Common myeloid progenitor, CD34-positive (primary cell): ENCODE data around the gene OBSCN.

ENCODE experiments used
- CTCF ChIA-PET: fragments of 350-600 bp; sonication (Branson Sonifier 250); formaldehyde crosslinking; loops from one replicate; lab custom pipeline; 2021; ENCODE audit warnings: antibody characterized with exemption; lab: Charles Lee
- POLR2A ChIA-PET: fragments of 350-600 bp; sonication (Branson Sonifier 250); formaldehyde crosslinking; loops from one replicate; lab custom pipeline; 2021; ENCODE audit warnings: antibody characterized with exemption; lab: Charles Lee
- DNase-seq, 3 donors: peaks; one replicate each; pipeline versions ENCODE4 v3.0.0 to v3.0.0-alpha.2; 2013
- H3K27ac ChIP-seq, 2 experiments: 1 replicate in 1 of 2; 2 replicates in 1 of 2; pipeline ENCODE4 v1.7.0; 2013; ENCODE audit warnings: inconsistent platforms in 2 of 2, low read length in 2 of 2, mild to moderate bottlenecking in 2 of 2, low read depth in 1 of 2, moderate library complexity in 1 of 2; ENCODE audit not compliant: severe bottlenecking in 2 of 2, insufficient read depth in 1 of 2, poor library complexity in 1 of 2
- H3K27me3 ChIP-seq, 5 experiments: replicated peaks in 2 of 5; 1 replicate in 3 of 5; 2 replicates in 2 of 5; pipeline versions ENCODE4 v1.6.1 to v1.7.0; 2013; ENCODE audit warnings: low read length in 4 of 5, mild to moderate bottlenecking in 2 of 5, moderate library complexity in 2 of 5, inconsistent platforms in 1 of 5; ENCODE audit not compliant: insufficient read depth in 5 of 5, control insufficient read depth in 4 of 5
- H3K36me3 ChIP-seq, 4 experiments: 1 replicate in 2 of 4; 2 replicates in 2 of 4; pipeline versions ENCODE4 v1.6.1 to v1.7.0; 2013; ENCODE audit warnings: low read length in 3 of 4, control low read depth in 1 of 4, mild to moderate bottlenecking in 1 of 4; ENCODE audit not compliant: control insufficient read depth in 4 of 4, insufficient read depth in 4 of 4
- H3K4me1 ChIP-seq, 4 experiments: 1 replicate in 3 of 4; 2 replicates in 1 of 4; pipeline versions ENCODE4 v1.6.1 to v1.7.1; 2013; ENCODE audit warnings: low read length in 3 of 4, mild to moderate bottlenecking in 3 of 4, control low read depth in 1 of 4, inconsistent platforms in 1 of 4, moderate library complexity in 1 of 4; ENCODE audit not compliant: control insufficient read depth in 4 of 4, insufficient read depth in 4 of 4; ENCODE audit errors: control extremely low read depth in 1 of 4
- H3K4me3 ChIP-seq, 7 experiments: 1 replicate in 4 of 7; 2 replicates in 3 of 7; pipeline versions ENCODE4 v1.5.1 to v1.7.0; 2013; ENCODE audit warnings: mild to moderate bottlenecking in 7 of 7, low read length in 6 of 7, moderate library complexity in 6 of 7, inconsistent platforms in 2 of 7, low read depth in 2 of 7, control low read depth in 1 of 7; ENCODE audit not compliant: insufficient read depth in 4 of 7, control insufficient read depth in 1 of 7; ENCODE audit errors: extremely low read depth in 1 of 7
- H3K9me3 ChIP-seq, 5 experiments: 1 replicate in 4 of 5; 2 replicates in 1 of 5; pipeline versions ENCODE4 v1.6.1 to v1.7.1; 2013; ENCODE audit warnings: low read length in 4 of 5, mild to moderate bottlenecking in 2 of 5, inconsistent platforms in 1 of 5, low read depth in 1 of 5, moderate library complexity in 1 of 5; ENCODE audit not compliant: control insufficient read depth in 4 of 5, insufficient read depth in 2 of 5; ENCODE audit errors: control extremely low read depth in 1 of 5
- WGBS: methylation state at CpG from one replicate; pipeline ENCODE4 v1.1.5; 2013; ENCODE audit not compliant: insufficient coverage; 5-methylcytosine and 5-hydroxymethylcytosine counted together

The OBSCN gene

GRCh38 chr1:228312136-228312764, 104.4 kb downstream of the OBSCN start:
- POLR2A ChIA-PET: interaction anchor here (0.6 kb wide), 1 partner anchor 14 kb away, joined by 3 read pairs; no protein-coding TSS in a partner anchor
- Histone ChIP-seq H3K27me3 (no peaks in the 10 kb centered on the region), H3K4me1 (no peaks in the 10 kb centered on the region), H3K27ac (no peak overlapping the region), H3K36me3 (peaks cover 0 to 50% (median 14%) of the 10 kb centered on the region in 4 experiments), H3K9me3 (peaks cover 0 to 28% (median 21%) of the 10 kb centered on the region in 5 experiments), H3K4me3 (peak overlapping the region in 1 of 7 experiments; percentile 36)
- 100% methylated on average over 4 of the region's 6 CpGs for WGBS
- DNase-seq: peak in 1 of 3 donors; percentile 7
- CTCF ChIA-PET: no interaction called here

GRCh38 chr1:228313536-228314277, 105.9 kb downstream of the OBSCN start:
- DNase-seq: no peak
- Histone ChIP-seq H3K36me3 (peaks cover 0 to 61% (median 19%) of the 10 kb centered on the region in 4 experiments), H3K4me3 (no peak overlapping the region), H3K27me3 (no peaks in the 10 kb centered on the region), H3K27ac (no peak overlapping the region), H3K9me3 (peaks cover 0 to 28% (median 21%) of the 10 kb centered on the region in 5 experiments), H3K4me1 (no peaks in the 10 kb centered on the region)
- CTCF ChIA-PET: no interaction called here
- POLR2A ChIA-PET: no interaction called here
- 97% methylated on average over 25 of the region's 25 CpGs for WGBS

GRCh38 chr1:228314315-228314657, 106.4 kb downstream of the OBSCN start:
- no peak for DNase-seq
- peaks cover 0 to 66% (median 20%) of the 10 kb centered on the region in 4 experiments for H3K36me3 ChIP-seq
- CTCF ChIA-PET: no interaction called here
- H3K27ac ChIP-seq: no peak overlapping the region
- no peaks in the 10 kb centered on the region for H3K27me3 ChIP-seq
- peaks cover 0 to 28% (median 21%) of the 10 kb centered on the region in 5 experiments for H3K9me3 ChIP-seq
- no peaks in the 10 kb centered on the region for H3K4me1 ChIP-seq
- POLR2A ChIA-PET: no interaction called here
- WGBS: 97% methylated on average over 3 of the region's 3 CpGs
- no peak overlapping the region for H3K4me3 ChIP-seq

- H3K4me3 ChIP-seq: no peak overlapping the region
- ChIA-PET CTCF (no interaction called here), POLR2A (no interaction called here)
- peaks cover 0 to 28% (median 21%) of the 10 kb centered on the region in 5 experiments for H3K9me3 ChIP-seq
- no peaks in the 10 kb centered on the region for H3K27me3 ChIP-seq
- H3K27ac ChIP-seq: no peak overlapping the region
- H3K4me1 ChIP-seq: no peaks in the 10 kb centered on the region
- H3K36me3 ChIP-seq: peaks cover 0 to 68% (median 25%) of the 10 kb centered on the region in 4 experiments
- DNase-seq: no peak
- WGBS: 99% methylated on average over 29 of the region's 31 CpGs
Measured at GRCh38 chr1:228314658-228315483, 107.0 kb downstream of the OBSCN start.

- POLR2A ChIA-PET: no interaction called here
Measured at GRCh38 chr1:228315484-228315944, 107.7 kb downstream of the OBSCN start.

GRCh38 chr1:228315945-228316588, 108.2 kb downstream of the OBSCN start:
- no peak for DNase-seq
- WGBS: 94% methylated on average over 33 of the region's 40 CpGs
- H3K36me3 ChIP-seq: peaks cover 0 to 68% (median 30%) of the 10 kb centered on the region in 4 experiments
- H3K9me3 ChIP-seq: peaks cover 0 to 24% (median 16%) of the 10 kb centered on the region in 5 experiments
- no peak overlapping the region for H3K4me3 ChIP-seq
- no peak overlapping the region for H3K27ac ChIP-seq
- ChIA-PET CTCF (no interaction called here), POLR2A (no interaction called here)
- no peaks in the 10 kb centered on the region for H3K27me3 ChIP-seq
- no peaks in the 10 kb centered on the region for H3K4me1 ChIP-seq

More at GRCh38 chr1:228315484-228315944, 107.7 kb downstream of the OBSCN start:
- Histone ChIP-seq H3K4me3 (no peak overlapping the region), H3K27ac (no peak overlapping the region), H3K27me3 (no peaks in the 10 kb centered on the region), H3K4me1 (no peaks in the 10 kb centered on the region), H3K36me3 (peaks cover 0 to 68% (median 27%) of the 10 kb centered on the region in 4 experiments), H3K9me3 (peaks cover 0 to 27% (median 21%) of the 10 kb centered on the region in 5 experiments)
- DNase-seq: no peak
- WGBS: 97% methylated on average over 17 of the region's 17 CpGs
- CTCF ChIA-PET: no interaction called here
